ENCODE measurements around the gene KIF23. TPM values are rescaled to one million over a fixed set of nuclear protein-coding genes. Genes with fewer than 3 reads are reported as not detected.

Gene KIF23
- polyA plus RNA-seq, 1 donor (not counting 4 experiments of a cell fraction or from before 2014, with no cell fraction given) = 28.8 TPM

DNA sequence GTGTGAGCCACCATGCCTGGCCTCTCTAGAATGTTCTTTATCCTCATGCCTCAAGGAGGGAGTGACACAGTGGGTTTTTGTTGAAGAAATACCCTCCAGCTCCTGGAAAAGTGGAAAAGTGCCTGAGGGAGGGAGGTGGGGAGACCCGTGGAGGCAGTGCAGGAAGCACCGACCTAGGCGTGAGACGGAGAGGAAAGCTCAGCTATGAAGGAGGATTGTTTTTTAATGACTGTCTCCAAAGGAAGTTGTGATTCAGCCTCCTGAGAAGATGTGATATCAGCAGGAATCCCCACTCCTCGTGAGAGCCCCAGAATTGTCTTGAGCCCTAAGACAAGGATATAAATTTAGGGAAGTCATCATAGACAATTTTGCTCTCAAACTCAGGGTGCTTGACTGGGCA lies 60.1 kb downstream of the KIF23 start:
- no peak overlapping the region for H3K4me3 ChIP-seq (ENCODE audit: control insufficient read depth in 2 of 3, extremely low read depth in 1 of 3, insufficient read depth in 2 of 3, low read depth in 1 of 3, low read length in 3 of 3)
- H3K36me3 ChIP-seq (ENCODE audit: control insufficient read depth in 2 of 2, extremely low read depth in 1 of 2, insufficient read depth in 2 of 2, low read length in 2 of 2) = no peaks in the 10 kb centered on the region
- H3K79me2 ChIP-seq (ENCODE audit: control insufficient read depth, insufficient read depth, low read length) = no peaks in the 10 kb centered on the region
- H4K20me1 ChIP-seq (ENCODE audit: control insufficient read depth, extremely low read depth, insufficient read depth, low read length) = no peaks in the 10 kb centered on the region
- FAIRE-seq = no peak
- TF ChIP-seq EZH2 (IDR thresholded peaks at IDR 0.05; ENCODE audit: low read length) (no peak), CTCF (optimal IDR thresholded peaks at IDR 0.05 in 1 of 3, IDR thresholded peaks at IDR 0.05 in 1 of 3, conservative IDR thresholded peaks at IDR 0.05 in 1 of 3; ENCODE audit: extremely low read depth in 1 of 3, insufficient read depth in 2 of 3, low read length in 3 of 3) (no peak)
- H3K27ac ChIP-seq (ENCODE audit: control insufficient read depth, insufficient read depth, low read length) = no peak overlapping the region
- no peak overlapping the region for H2AFZ ChIP-seq (ENCODE audit: control insufficient read depth, low read length)
- H3K9ac ChIP-seq (ENCODE audit: control insufficient read depth, extremely low read depth, insufficient read depth, low read length) = no peak overlapping the region
- peaks cover 11% of the 10 kb centered on the region for H3K4me1 ChIP-seq (ENCODE audit: control insufficient read depth, extremely low read depth, insufficient read depth, low read length)
- H3K27me3 ChIP-seq (ENCODE audit: control insufficient read depth, extremely low read depth, insufficient read depth, low read length) = peaks cover 6% of the 10 kb centered on the region
- no peak for DNase-seq (ENCODE audit: low read depth, low spot score)
- no peaks in the 10 kb centered on the region for H3K9me3 ChIP-seq (ENCODE audit: control insufficient read depth, low read depth, low read length)
- H3K9me1 ChIP-seq (ENCODE audit: control insufficient read depth, extremely low read depth, insufficient read depth, low read length) = no peaks in the 10 kb centered on the region
- dilution Hi-C loops (cut with MboI; ENCODE audit: extremely low pct_ligation_motif_present, low sequenced_read_pairs) = no loop called here
- no peak overlapping the region for H3K4me2 ChIP-seq (ENCODE audit: control insufficient read depth, extremely low read depth, insufficient read depth, low read depth, low read length)

DNA sequence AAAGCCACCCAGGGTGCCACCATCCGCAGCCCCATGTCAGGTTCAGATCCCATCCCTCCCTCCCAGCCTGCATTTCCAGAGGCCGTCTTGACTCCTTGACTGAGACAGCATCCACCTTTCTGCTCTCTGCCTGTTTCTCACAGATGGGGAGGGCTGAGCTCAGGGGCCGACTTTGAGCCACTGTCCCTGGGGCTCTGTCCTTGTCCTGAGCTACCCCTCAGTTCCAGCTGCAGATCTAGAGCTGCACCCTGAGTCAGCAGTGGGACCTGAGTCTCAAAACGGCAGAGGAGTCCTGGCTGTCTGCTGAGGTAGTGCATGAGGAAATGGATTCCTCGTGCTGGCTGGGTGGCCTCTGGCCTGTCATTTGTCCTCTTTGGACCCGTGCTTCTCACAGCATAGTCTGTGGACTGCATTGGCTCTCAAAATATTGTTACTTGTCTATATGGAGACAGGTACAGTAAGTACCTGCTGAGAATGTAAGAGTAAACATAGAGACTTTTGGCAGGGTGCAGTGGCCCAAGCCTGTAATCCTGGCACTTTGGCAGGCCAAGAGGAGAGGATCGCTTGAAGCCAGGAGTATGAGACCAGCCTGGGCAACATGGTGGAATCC lies 60.8 kb downstream of the KIF23 start:
- Histone ChIP-seq H3K27me3 (ENCODE audit: control insufficient read depth, extremely low read depth, insufficient read depth, low read length) (peaks cover 6% of the 10 kb centered on the region), H3K9me1 (ENCODE audit: control insufficient read depth, extremely low read depth, insufficient read depth, low read length) (no peaks in the 10 kb centered on the region), H3K4me3 (ENCODE audit: control insufficient read depth in 2 of 3, extremely low read depth in 1 of 3, insufficient read depth in 2 of 3, low read depth in 1 of 3, low read length in 3 of 3) (no peak overlapping the region), H3K79me2 (ENCODE audit: control insufficient read depth, insufficient read depth, low read length) (no peaks in the 10 kb centered on the region), H3K27ac (ENCODE audit: control insufficient read depth, insufficient read depth, low read length) (no peak overlapping the region), H3K9ac (ENCODE audit: control insufficient read depth, extremely low read depth, insufficient read depth, low read length) (no peak overlapping the region), H3K4me2 (ENCODE audit: control insufficient read depth, extremely low read depth, insufficient read depth, low read depth, low read length) (no peak overlapping the region), H4K20me1 (ENCODE audit: control insufficient read depth, extremely low read depth, insufficient read depth, low read length) (no peaks in the 10 kb centered on the region), H3K9me3 (ENCODE audit: control insufficient read depth, low read depth, low read length) (no peaks in the 10 kb centered on the region), H3K4me1 (ENCODE audit: control insufficient read depth, extremely low read depth, insufficient read depth, low read length) (peaks cover 5% of the 10 kb centered on the region), H2AFZ (ENCODE audit: control insufficient read depth, low read length) (no peak overlapping the region), H3K36me3 (ENCODE audit: control insufficient read depth in 2 of 2, extremely low read depth in 1 of 2, insufficient read depth in 2 of 2, low read length in 2 of 2) (no peaks in the 10 kb centered on the region)
- FAIRE-seq (no peak), DNase-seq (ENCODE audit: low read depth, low spot score) (no peak)
- TF ChIP-seq CTCF (optimal IDR thresholded peaks at IDR 0.05 in 1 of 3, IDR thresholded peaks at IDR 0.05 in 1 of 3, conservative IDR thresholded peaks at IDR 0.05 in 1 of 3; ENCODE audit: extremely low read depth in 1 of 3, insufficient read depth in 2 of 3, low read length in 3 of 3) = peak in 2 of 3 experiments; percentile 14 to 41
- TF ChIP-seq EZH2 (IDR thresholded peaks at IDR 0.05; ENCODE audit: low read length) = no peak
- dilution Hi-C loops (cut with MboI; ENCODE audit: extremely low pct_ligation_motif_present, low sequenced_read_pairs) = no loop called here
